Adrenal gland (tissue), 12 donors: ENCODE measurements around the gene PPM1D. TPM values are rescaled to one million over a fixed set of nuclear protein-coding genes. Genes with fewer than 3 reads are reported as not detected.
A peak's percentile ranks its signal among the peaks of the same experiment; 100 is the strongest.

Experiments used
- DNase-seq, 7 donors: peaks; one replicate each; pipeline ENCODE4 v3.0.0-alpha.2; 2019 to 2020
- H3K27ac ChIP-seq, 5 donors: fragments of 200-600 bp; sonication (generic) in 4 of 5; 1 replicate in 3 of 5; 2 replicates in 2 of 5; pipeline versions ENCODE4 v1.5.1 to v1.8.0; 2016 to 2020; ENCODE audit warnings: mild to moderate bottlenecking in 1 of 5
- H3K27me3 ChIP-seq: fragments of 200-600 bp; 2 replicates; pipeline ENCODE4 v1.8.0; 2021
- H3K36me3 ChIP-seq, 2 donors: fragments of 200-600 bp; replicated peaks in 1 of 2; 1 replicate in 1 of 2; 2 replicates in 1 of 2; pipeline versions ENCODE4 v1.5.1 to v1.8.0; 2018 to 2022
- H3K4me1 ChIP-seq, 2 donors: fragments of 200-600 bp; replicated peaks in 1 of 2; 1 replicate in 1 of 2; 2 replicates in 1 of 2; pipeline versions ENCODE4 v1.5.1 to v1.8.0; 2018 to 2021
- H3K4me3 ChIP-seq, 4 donors: fragments of 200-600 bp; sonication (generic) in 3 of 4; one replicate each; pipeline ENCODE4 v1.5.1; 2016 to 2018
- H3K9me3 ChIP-seq, 3 donors: fragments of 200-600 bp; sonication (generic) in 1 of 3; replicated peaks in 1 of 3; 1 replicate in 2 of 3; 2 replicates in 1 of 3; pipeline versions ENCODE4 v1.5.1 to v1.8.0; 2016 to 2021
- CTCF ChIP-seq, 6 experiments: fragments of 450-650 bp in 4 of 6; fragments of 200-600 bp in 2 of 6; sonication (generic) in 1 of 6; IDR thresholded peaks; 1 replicate in 5 of 6; 2 replicates in 1 of 6; pipeline versions ENCODE4 v1.5.1 to v1.8.0; 2016 to 2021; ENCODE audit warnings: antibody characterized with exemption in 6 of 6, mild to moderate bottlenecking in 2 of 6, moderate library complexity in 1 of 6
- POLR2A ChIP-seq, 2 donors: fragments of 450-650 bp; IDR thresholded peaks; one replicate each; pipeline ENCODE4 v1.6.1; 2017; ENCODE audit warnings: antibody characterized with exemption in 2 of 2, mild to moderate bottlenecking in 2 of 2, moderate library complexity in 1 of 2
- WGBS, 4 donors: extraction: QIAGEN DNeasy Blood & Tissue Kit in 2 of 4; methylation state at CpG; one replicate each; pipeline versions ENCODE4 v1.1.5 to v1.1.7; 2013 to 2017; 5-methylcytosine and 5-hydroxymethylcytosine counted together
- intact Hi-C, 2 donors: fragments of 100-400 bp; cut with DNase I; formaldehyde crosslinking; loops; one replicate each; pipeline versions ENCODE4 v1.14.1 to v1.15.0; 2022 to 2023
- polyA plus RNA-seq, 3 donors: library from polyadenylated mRNA; stranded (reverse); fragments of 200-250 nt in 2 of 3; fragments of 350-450 nt in 1 of 3; fragmentation: Illumina TruSeq in 1 of 3; extraction: RNeasy Lipid Tissue Mini Kit (QIAGEN cat#74804) in 1 of 3; gene quantifications; one replicate each; pipeline ENCODE4 v1.2.3, GENCODE V29; 2013 to 2014
- total RNA-seq, 9 donors: library from RNA; depleted of rRNA in 4 of 9; stranded (reverse); fragments of >200 nt in 4 of 9; fragments of 120-200 nt in 1 of 9; fragmentation: NEBNext Ultra II Directional in 1 of 9; extraction: Animal tissue kit (Norgen Biotek cat#: 25700) in 1 of 9; gene quantifications; one replicate each; pipeline versions ENCODE4 v1.1.0 to v1.2.4, GENCODE V29; 2013 to 2023
- donor health status: healthy with polysubstance abuse.
- donor health status: Bipolar disorder and iron deficiency.
- donor health status: DM: yes; HTN: yes; CAD: no.
- donor health status: DM: no; HTN: no; CAD: no.
- donor health status: DM: no; HTN: no; CAD: no.
- donor health status: DM: yes; HTN: yes; CAD: no.

PPM1D gene
- total and polyA plus RNA-seq, 12 donors = 3.4 to 16.3 (median 8.8) TPM

GRCh38 chr17:60631119-60631518 is 31.1 kb downstream of the PPM1D start:
- Histone ChIP-seq H3K36me3 (peaks cover 0 to 24% of the 10 kb centered on the region in 2 donors), H3K27ac (peak overlapping the region in 2 of 5 donors; percentile 44 to 47), H3K4me3 (no peak overlapping the region), H3K4me1 (peaks cover 0 to 19% of the 10 kb centered on the region in 2 donors), H3K27me3 (no peaks in the 10 kb centered on the region), H3K9me3 (no peaks in the 10 kb centered on the region)
- 92 to 95% (median 94%) methylated on average over 6 of the region's 6 CpGs for WGBS, 4 donors
- no peak for DNase-seq
- intact Hi-C loops = loop anchor here in 1 of 2 donors (10.0 kb wide), 1 partner anchor 56 kb away; no protein-coding TSS in a partner anchor
- TF ChIP-seq CTCF (IDR thresholded peaks at IDR 0.05) (no peak), POLR2A (IDR thresholded peaks at IDR 0.05) (no peak)

DNA sequence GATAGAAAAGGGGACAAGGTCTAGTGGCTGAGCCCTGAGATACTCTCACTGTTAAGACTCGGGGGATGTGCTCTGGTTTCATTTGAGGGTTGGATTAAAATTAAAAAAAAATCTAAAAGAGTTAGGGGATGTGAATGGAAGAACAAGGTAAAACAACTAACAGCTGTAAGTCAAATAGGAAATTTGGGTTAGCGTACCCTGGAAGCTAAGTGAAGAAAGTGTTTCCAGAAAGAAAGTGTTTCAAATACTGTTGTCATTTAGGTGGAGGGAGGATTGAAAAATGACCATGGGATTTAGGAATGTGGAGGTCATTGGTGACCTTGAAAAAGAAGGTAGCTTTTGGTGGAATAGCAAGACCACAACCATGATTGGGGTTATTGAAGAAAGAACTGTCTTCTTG is 37.7 kb downstream of the PPM1D start:
- no peak for DNase-seq
- Histone ChIP-seq H3K27ac (no peak overlapping the region), H3K27me3 (no peaks in the 10 kb centered on the region), H3K4me1 (peaks cover 0 to 10% of the 10 kb centered on the region in 2 donors), H3K9me3 (no peaks in the 10 kb centered on the region), H3K36me3 (peaks cover 0 to 34% of the 10 kb centered on the region in 2 donors), H3K4me3 (no peak overlapping the region)
- intact Hi-C loops = loop anchor here in 1 of 2 donors (10.0 kb wide), 1 partner anchor 63 kb away; no protein-coding TSS in a partner anchor
- WGBS, 4 donors = 89 to 95% (median 91%) methylated on average over 2 of the region's 2 CpGs
- TF ChIP-seq CTCF (IDR thresholded peaks at IDR 0.05) = no peak
- TF ChIP-seq POLR2A (IDR thresholded peaks at IDR 0.05) = no peak

DNA sequence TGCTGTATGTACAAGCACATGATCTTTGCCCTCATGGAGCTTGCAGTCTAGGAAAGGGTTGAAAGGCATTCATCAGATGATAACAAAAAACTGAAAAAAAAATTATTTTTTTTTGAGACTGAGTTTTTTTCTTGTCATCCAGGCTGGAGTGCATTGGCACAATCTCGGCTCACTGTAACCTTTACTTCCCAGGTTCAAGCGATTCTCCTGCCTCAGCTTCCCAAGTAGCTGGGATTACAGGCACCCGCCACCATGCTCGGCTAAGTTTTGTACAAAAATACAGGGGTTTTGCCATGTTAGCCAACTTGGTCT is 39.0 kb downstream of the PPM1D start:
- TF ChIP-seq CTCF (IDR thresholded peaks at IDR 0.05) = no peak
- no peak for TF ChIP-seq POLR2A (IDR thresholded peaks at IDR 0.05)
- H3K36me3 ChIP-seq = peaks cover 0 to 31% of the 10 kb centered on the region in 2 donors
- intact Hi-C loops = loop anchor here in 1 of 2 donors (10.0 kb wide), 1 partner anchor 64 kb away; no protein-coding TSS in a partner anchor
- H3K4me3 ChIP-seq = no peak overlapping the region
- DNase-seq = no peak
- no peaks in the 10 kb centered on the region for H3K9me3 ChIP-seq
- 51 to 67% (median 63%) methylated on average over 4 of the region's 4 CpGs for WGBS, 4 donors
- no peak overlapping the region for H3K27ac ChIP-seq
- no peaks in the 10 kb centered on the region for H3K27me3 ChIP-seq
- peaks cover 0 to 10% of the 10 kb centered on the region in 2 donors for H3K4me1 ChIP-seq

DNA sequence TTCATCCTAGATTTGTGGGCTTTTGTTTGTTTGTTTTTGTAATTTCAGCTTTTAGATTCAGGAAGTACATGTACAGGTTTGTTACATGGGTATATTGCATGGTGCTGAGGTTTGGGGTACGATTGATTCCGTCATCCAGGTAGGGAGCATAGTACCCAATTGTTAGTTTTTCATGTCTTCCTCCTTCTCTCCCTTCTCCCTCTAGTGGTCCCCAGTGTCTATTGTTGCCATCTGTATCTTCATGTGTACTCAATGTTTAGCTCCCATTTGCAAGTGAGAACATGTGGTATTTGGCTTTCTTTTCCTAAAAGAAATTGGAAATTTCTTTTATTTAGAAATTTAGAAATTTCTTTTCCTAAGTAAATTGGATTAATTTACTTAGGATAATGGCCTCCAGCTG is 40.5 kb downstream of the PPM1D start:
- WGBS, 4 donors = 74 to 92% (median 88%) methylated on average over 2 of the region's 2 CpGs
- H3K4me3 ChIP-seq = no peak overlapping the region
- intact Hi-C loops = no loop called here

More for the DNA sequence above, 40.5 kb downstream of the PPM1D start:
- TF ChIP-seq POLR2A (IDR thresholded peaks at IDR 0.05) = no peak
- TF ChIP-seq CTCF (IDR thresholded peaks at IDR 0.05) = peak in 2 of 6 experiments; percentile 5 to 27
- Histone ChIP-seq H3K9me3 (no peaks in the 10 kb centered on the region), H3K4me1 (peaks cover 0 to 10% of the 10 kb centered on the region in 2 donors), H3K27ac (no peak overlapping the region), H3K27me3 (no peaks in the 10 kb centered on the region), H3K36me3 (peaks cover 0 to 15% of the 10 kb centered on the region in 2 donors)
- no peak for DNase-seq
